Measurements from ENCODE around the gene ETV3L. TPM values are rescaled to one million over a fixed set of nuclear protein-coding genes. Genes with fewer than 3 reads are reported as not detected.
"Not testable (repeated sequence)": the region's sequence is repeated elsewhere in the genome, so short reads cannot be mapped to it uniquely, and the experiment has no call there.

ETV3L gene
- total RNA-seq, 1 donor from 2014 or later: not detected

DNA sequence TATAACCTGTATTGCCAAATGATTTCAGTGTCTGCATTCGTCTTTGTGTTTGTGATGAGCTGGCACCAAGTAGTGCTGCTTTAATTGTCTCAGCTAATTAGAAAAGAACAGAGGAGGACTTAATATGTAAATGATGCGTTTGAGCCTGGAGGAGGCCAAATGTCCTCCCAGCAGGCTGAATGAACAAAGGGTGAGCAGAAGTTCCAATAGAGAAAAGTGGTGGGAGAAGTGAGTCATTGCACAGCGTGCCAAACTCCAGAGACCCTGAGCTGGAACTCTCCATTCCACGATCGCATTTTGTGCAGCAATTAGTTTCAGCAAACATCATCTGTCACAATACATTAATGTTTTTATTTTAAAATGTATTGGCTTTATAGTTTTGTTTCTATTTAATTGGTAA, 17.9 kb downstream of the ETV3L start:
- H3K36me3 ChIP-seq: no peaks in the 10 kb centered on the region
- H3K27ac ChIP-seq: no peak overlapping the region
- no peaks in the 10 kb centered on the region for H3K4me1 ChIP-seq
- DNase-seq (no peak), ATAC-seq (no peak)
- H3K9me3 ChIP-seq: no peaks in the 10 kb centered on the region
- TF ChIP-seq, protein P1, sequence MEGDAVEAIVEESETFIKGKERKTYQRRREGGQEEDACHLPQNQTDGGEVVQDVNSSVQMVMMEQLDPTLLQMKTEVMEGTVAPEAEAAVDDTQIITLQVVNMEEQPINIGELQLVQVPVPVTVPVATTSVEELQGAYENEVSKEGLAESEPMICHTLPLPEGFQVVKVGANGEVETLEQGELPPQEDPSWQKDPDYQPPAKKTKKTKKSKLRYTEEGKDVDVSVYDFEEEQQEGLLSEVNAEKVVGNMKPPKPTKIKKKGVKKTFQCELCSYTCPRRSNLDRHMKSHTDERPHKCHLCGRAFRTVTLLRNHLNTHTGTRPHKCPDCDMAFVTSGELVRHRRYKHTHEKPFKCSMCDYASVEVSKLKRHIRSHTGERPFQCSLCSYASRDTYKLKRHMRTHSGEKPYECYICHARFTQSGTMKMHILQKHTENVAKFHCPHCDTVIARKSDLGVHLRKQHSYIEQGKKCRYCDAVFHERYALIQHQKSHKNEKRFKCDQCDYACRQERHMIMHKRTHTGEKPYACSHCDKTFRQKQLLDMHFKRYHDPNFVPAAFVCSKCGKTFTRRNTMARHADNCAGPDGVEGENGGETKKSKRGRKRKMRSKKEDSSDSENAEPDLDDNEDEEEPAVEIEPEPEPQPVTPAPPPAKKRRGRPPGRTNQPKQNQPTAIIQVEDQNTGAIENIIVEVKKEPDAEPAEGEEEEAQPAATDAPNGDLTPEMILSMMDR (IDR thresholded peaks at IDR 0.05): no peak
- intact Hi-C loops (cut with DNase I): no loop called here
- no peaks in the 10 kb centered on the region for H3K27me3 ChIP-seq (ENCODE audit: low read depth)
- H3K4me3 ChIP-seq: no peak overlapping the region

DNA sequence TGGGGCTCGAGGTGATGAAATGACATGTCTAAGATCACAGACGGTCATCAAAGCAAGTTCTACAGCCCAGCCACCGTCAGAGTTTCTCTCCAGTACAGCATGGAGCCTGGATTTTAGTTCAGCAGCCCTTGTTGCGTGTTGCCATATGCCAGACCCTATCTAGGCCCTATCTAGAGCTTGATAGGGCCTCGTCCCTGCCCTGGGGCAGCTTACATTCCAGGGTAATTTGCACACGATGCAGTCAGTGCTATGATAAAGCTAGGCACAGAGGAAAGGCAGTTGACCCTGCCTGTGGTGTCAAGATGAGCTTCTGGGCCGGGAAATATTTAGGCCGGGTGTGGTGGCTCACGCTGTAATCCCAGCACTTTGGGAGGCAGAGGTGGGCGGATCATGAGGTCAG, 18.9 kb downstream of the ETV3L start:
- no peaks in the 10 kb centered on the region for H3K4me1 ChIP-seq
- peaks cover 1% of the 10 kb centered on the region for H3K27me3 ChIP-seq (ENCODE audit: low read depth)
- H3K27ac ChIP-seq: no peak overlapping the region
- DNase-seq: no peak
- H3K9me3 ChIP-seq: no peaks in the 10 kb centered on the region
- intact Hi-C loops (cut with DNase I): no loop called here
- no peak for ATAC-seq
- no peak overlapping the region for H3K4me3 ChIP-seq
- TF ChIP-seq, protein P1 (IDR thresholded peaks at IDR 0.05): no peak
- H3K36me3 ChIP-seq: no peaks in the 10 kb centered on the region

DNA sequence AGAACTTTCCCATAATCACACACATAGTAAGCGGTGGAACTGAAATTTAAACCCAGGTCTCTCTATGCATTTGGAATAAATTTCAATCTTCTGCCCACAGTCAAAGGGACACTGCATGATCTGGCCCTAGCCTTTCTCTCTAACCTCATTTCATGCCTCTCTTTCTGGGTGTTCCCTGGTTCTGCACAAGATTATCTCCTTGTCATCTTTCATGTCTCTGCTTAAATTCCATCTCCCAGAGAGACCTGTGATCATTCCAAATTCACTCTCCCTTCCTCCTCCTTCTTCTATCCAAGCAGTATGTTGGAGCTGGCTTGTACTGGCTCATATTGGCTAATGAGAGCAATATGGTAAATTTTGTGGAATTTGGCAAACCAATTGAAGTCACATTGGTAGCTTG, 22.2 kb downstream of the ETV3L start:
- Histone ChIP-seq H3K36me3 (no peaks in the 10 kb centered on the region), H3K4me1 (peaks cover 8% of the 10 kb centered on the region), H3K27me3 (ENCODE audit: low read depth) (peaks cover 5% of the 10 kb centered on the region), H3K9me3 (no peaks in the 10 kb centered on the region), H3K27ac (no peak overlapping the region), H3K4me3 (no peak overlapping the region)
- intact Hi-C loops (cut with DNase I): no loop called here
- ATAC-seq: no peak
- no peak for DNase-seq
- TF ChIP-seq, protein P1 (IDR thresholded peaks at IDR 0.05): no peak

DNA sequence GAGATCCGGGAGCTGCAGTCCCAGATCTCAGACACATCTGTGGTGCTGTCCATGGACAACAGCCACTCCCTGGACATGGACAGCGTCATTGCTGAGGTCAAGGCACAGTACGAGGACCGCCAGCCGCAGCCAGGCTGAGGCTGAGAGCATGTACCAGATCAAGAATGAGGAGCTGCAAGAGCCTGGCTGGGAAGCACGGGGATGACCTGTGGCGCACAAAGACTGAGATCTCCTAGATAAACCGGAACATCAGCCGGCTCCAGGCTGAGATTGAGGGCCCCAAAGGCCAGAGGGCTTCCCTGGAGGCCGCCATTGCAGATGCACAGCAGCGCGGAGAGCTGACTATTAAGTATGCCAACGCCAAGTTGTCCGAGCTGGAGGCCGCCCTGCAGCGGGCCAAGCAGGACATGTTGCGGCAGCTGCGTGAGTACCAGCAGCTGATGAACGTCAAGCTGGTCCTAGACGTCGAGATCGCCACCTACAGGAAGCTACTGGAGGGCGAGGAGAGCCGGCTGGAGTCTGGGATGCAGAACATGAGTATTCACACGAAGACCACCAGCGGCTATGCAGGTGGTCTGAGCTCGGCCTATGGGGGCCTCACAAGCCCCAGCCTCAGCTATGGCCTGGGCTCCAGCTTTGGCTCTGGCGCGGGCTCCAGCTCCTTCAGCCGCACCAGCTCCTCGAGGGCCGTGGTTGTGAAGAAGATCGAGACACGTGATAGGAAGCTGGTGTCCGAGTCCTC, 25.5 kb downstream of the ETV3L start:
- Histone ChIP-seq H3K4me3 (peak overlapping the region; percentile 27), H3K9me3 (no peaks in the 10 kb centered on the region), H3K4me1 (peaks cover 8% of the 10 kb centered on the region), H3K36me3 (no peaks in the 10 kb centered on the region), H3K27ac (no peak overlapping the region), H3K27me3 (ENCODE audit: low read depth) (peaks cover 5% of the 10 kb centered on the region)
- ATAC-seq (peak; percentile 55 to 70), DNase-seq (peak; percentile 82)
- TF ChIP-seq, protein P1 (IDR thresholded peaks at IDR 0.05): peak; percentile 78
- intact Hi-C loops (cut with DNase I): no loop called here

DNA sequence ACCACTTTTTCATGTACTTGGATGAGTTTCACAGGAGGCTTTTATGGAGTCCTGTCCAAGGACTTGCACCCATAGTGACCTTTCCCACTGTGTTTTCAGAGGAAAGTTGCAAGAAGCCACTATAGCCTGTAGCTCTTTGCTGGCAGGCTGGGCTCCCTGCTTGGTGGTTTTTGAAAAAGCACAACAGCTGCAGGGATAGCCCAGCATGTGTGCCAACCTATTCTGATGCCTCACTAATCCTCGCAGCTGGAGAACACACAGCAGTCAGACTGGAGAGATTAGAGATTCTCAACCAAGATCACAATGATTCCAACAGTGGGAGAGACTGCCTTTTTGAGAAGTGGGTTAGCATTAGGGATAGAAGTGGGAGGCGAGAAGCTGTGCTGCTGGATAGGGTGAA, 30.0 kb downstream of the ETV3L start:
- DNase-seq (no peak), ATAC-seq (no peak)
- intact Hi-C loops (cut with DNase I): no loop called here
- Histone ChIP-seq H3K27me3 (ENCODE audit: low read depth) (no peaks in the 10 kb centered on the region), H3K4me1 (peaks cover 7% of the 10 kb centered on the region), H3K4me3 (no peak overlapping the region), H3K9me3 (no peaks in the 10 kb centered on the region), H3K36me3 (no peaks in the 10 kb centered on the region), H3K27ac (no peak overlapping the region)
- TF ChIP-seq, protein P1 (IDR thresholded peaks at IDR 0.05): no peak

DNA sequence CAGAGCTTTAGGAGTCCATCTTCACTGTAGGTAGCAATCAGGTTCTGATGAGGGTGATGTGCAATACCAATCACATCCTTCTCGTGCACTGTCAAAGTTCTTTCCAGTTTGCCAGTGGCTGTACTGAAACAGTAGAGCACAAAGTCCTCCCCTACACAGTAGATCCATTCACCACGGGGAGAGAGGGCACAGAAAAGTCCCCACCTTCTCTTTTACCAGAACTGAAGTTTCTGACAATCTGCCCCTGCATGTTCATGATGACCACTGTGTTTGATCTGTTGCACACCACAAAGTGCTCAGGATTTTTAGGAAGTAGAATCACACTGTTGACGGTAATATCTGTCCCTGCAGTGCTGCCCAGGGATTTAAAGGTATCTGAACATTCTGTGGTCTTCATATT, 40.4 kb downstream of the ETV3L start:
- H3K27ac ChIP-seq; DNase-seq; ATAC-seq; intact Hi-C loops (cut with DNase I); H3K27me3 ChIP-seq (ENCODE audit: low read depth); H3K9me3 ChIP-seq; H3K36me3 ChIP-seq; H3K4me1 ChIP-seq; H3K4me3 ChIP-seq: not testable (repeated sequence)
